T-helper 2 cell (primary cell): Measurements from ENCODE around the gene CACNA1F.

Source experiments
- DNase-seq, 5 experiments: peaks; one replicate each; pipeline versions ENCODE4 v3.0.0 to v3.0.0-alpha.2; 2012 to 2022

The CACNA1F gene

GRCh38 chrX:49257074-49257790 is 24.1 kb upstream of the CACNA1F start:
- DNase-seq = no peak

DNA sequence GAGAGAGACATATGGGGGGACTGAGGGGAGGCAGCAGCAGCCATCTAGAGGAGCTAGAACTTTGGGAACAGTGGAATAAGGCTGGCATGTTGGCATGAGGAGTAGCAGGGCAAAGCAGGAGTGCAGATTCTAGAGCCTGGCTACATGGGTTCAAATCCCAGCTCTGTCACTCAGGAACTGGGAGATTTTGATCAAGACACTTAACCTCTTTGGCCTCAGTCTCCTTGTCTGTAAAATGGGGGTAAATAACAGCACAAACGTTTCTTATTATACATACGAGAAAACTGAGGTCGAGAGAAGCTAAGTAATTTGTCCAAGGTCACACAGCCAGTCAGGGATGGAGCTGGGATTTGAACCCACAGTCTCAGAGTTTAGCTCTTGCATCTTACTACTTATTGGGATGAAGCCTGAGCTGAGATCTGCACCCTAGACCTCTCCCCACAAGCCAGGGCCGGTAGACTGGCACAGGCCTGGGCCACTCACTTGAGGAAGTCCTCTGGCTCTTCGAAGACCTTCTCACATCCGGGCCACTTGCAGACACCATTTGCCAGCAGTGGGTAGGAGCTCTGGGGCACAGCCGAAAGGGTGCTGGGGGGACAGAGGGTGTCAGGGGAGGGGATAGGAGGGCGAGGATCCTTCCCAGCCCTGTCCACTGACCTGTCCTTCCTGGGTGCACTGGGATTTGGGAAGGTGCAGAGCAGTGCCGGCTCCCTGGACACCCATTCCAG is 23.3 kb upstream of the CACNA1F start:
- no peak for DNase-seq

GRCh38 chrX:49254639-49255038 is 21.5 kb upstream of the CACNA1F start:
- DNase-seq = no peak

DNA sequence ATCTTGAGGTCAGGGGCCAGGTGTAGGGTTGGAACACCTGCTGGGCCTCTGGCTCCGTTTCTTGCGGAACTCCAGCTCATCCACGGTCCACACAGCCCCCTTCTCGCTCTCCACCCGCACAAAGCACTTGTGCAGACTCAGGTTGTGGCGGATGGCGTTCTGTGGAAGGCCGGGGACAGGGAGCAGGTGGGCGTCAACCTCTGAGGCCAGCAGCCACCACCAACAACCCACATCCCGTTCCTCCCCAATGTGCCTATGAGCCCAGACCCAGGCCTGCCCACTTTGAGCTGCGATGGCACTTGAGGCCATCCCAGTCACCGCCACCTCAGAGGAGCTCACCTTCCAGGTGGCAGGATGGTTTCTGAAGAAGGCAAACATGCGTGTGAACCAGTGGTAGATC is 18.2 kb upstream of the CACNA1F start:
- DNase-seq = no peak

GRCh38 chrX:49250578-49250977 is 17.4 kb upstream of the CACNA1F start:
- DNase-seq = no peak

GRCh38 chrX:49250066-49250465 is 16.9 kb upstream of the CACNA1F start:
- no peak for DNase-seq

- no peak for DNase-seq
Measured at GRCh38 chrX:49249616-49250015, 16.5 kb upstream of the CACNA1F start.

- no peak for DNase-seq
Measured at GRCh38 chrX:49249071-49249470, 15.9 kb upstream of the CACNA1F start.

- no peak for DNase-seq
Measured at GRCh38 chrX:49247916-49248811, 15.0 kb upstream of the CACNA1F start.

DNA sequence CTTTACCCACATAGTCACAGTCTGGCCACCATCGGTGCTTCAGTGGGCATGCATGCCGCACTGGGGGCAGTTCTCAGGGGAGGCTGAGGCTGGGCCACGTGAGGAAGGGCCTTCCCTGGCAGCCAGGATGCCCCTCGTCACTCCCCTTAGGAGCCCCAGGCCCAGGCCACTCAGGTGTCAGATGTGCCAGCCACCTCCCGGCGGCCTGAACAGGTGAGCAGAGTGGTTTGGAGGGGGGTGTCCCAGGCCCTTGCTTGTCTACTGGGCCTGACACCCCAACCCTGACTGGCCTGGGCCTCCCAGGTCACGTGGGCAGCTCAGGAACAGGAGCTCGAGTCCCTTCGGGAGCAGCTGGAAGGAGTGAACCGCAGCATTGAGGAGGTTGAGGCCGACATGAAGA is 14.2 kb upstream of the CACNA1F start:
- DNase-seq = no peak

DNA sequence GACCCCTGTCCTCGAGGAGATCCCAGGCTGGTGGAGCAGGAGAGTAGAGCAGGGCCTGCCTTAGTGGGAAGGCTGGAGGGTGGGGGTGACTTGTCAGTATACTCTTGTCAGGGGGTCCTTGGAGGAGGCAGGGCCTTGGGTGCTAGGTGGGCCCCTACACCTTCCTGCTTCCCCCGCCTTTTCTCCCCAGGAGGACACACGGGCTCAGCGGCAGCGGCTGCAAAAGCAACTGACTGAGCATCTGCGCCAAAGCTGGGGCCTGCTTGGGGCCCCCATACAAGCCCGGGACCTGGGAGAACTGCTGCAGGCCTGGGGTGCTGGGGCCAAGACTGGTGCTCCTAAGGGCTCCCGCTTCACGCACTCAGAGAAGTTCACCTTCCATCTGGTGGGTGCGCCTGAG is 13.4 kb upstream of the CACNA1F start:
- DNase-seq = no peak

DNA sequence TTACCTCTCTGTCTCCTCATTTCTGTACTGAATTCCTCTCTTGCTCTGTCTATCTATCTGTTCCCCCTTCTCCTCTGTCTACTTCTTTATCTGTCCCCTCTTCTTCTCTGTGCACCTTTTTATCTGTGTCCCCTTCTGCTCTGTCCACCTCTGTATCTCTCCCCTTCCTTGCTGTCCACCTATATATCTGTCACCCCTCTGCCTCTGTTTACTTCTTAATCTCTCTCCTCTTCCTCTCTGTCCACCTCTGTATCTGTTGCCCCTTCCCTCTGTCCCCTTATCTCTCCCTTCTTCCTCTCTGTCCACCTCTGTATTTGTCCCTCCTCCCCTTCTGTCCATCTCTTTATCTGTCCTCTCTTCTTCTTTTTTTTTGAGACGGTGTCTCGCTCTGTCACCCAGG is 11.1 kb upstream of the CACNA1F start:
- no peak for DNase-seq

DNA sequence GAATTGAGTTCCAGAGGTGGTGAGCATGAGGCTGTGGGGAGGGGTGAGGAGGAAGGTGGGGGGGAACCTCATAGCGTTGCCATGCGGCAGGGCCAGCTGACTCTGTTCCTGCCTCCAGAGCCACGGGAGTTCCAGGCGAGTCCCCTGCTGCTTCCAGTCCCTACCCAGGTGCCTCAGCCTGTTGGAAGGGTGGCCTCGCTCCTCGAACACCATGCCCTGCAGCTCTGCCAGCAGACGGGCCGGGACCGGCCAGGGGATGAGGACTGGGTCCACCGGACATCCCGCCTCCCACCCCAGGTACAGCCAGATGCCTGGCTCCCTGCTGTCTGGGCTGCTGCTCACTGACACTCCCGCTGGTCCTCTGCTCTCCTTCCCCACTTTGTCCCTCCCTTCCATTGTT is 10.0 kb upstream of the CACNA1F start:
- no peak for DNase-seq

- DNase-seq = no peak
Measured at GRCh38 chrX:49242545-49243066, 9.5 kb upstream of the CACNA1F start.

DNA sequence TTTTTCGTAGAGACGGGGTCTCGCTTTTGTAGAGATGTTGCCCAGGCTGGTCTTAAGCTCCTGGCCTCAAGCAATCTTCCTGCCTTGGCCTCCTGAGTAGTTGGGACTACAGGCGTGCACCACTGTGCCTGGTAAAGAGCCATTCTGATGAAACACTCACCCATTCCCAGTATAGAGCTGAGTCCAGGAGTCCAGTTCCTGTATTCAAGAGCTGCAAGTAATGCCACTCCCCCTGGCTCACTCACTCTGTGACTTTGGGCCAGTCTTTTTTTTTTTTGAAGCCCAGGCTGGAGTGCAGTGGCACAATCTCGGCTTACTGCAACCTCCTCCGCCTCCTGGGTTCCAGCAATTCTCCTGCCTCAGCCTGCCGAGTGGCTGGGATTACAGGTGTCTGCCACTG is 5.6 kb upstream of the CACNA1F start:
- DNase-seq = no peak

GRCh38 chrX:49237060-49237459 is 3.9 kb upstream of the CACNA1F start:
- no peak for DNase-seq

GRCh38 chrX:49233887-49234555 is 881 bp upstream of the CACNA1F start:
- DNase-seq = no peak

DNA sequence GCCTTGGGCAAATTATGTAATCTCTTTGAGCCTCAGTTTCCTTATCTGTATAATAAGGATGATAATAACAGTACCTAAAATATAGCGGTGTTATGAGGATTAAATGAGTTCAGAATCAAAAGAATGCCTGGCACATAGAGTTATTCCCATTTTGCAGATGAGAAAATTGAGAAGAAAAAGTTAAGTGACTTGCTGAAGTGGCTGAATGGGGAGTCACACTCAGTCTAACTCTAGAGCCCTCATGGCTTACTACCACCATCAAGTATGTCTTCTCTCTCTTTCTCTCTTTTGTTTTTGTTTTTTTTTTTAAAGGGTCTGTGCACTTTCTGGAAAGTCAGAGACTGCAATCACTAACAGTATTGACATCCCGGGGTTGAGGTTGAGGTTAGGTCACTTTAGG is 615 bp downstream of the CACNA1F start:
- no peak for DNase-seq

DNA sequence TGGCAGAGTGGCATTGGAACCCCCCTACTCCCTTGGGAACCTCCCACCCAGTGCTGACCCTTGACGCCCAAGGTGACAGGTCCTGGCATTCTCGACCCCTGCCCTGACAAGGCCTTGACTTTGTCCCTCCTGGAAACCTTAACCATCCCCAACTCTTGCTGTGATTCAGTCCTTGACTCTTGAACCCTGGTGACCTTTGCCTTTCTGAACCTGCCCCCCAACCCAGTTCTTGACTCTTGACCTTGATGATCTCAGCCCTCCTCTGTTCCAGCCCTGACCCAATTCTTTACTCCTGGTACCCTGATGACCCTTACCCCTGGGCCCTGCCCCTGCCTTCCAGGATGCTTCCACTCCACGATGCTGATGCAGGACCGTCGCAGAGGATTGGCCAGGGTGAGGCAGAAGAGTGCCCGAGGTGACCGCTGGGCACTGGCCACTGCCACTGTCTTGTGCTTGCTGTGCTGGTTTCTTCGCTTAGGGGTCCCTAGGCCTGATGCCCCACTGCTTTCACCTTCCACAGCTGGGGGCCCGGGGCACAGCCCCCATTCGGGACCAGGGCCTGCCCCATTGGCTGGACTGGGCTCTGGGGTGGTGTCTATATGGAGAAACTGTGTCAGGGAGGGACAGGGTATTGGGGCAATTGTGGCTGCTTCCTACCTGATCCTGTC is 1.7 kb downstream of the CACNA1F start:
- DNase-seq = no peak

- DNase-seq = peak in 4 of 5 experiments; percentile 32 to 70 (median 40)
Measured at GRCh38 chrX:49230500-49231232, 2.5 kb downstream of the CACNA1F start.

DNA sequence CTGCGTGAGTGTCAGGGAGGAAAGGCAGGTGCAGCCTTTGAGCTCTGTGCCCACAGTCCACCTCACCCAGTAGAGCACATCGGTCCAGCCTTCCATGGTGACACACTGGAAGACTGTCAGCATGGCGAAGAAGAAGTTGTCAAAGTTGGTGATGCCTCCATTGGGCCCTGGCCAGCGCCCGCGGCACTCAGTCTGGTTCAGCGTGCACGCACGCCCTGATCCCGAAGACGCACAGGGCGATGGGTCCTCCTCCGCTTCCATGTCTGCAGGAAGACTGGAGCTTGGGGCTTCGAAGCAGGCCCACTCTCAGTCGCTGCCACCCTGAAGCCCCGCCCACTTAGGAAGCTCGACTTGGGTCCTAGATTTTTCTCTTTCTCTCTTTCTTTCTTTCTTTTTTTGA is 5.0 kb downstream of the CACNA1F start:
- no peak for DNase-seq
